HCT116 (cell line): Measurements from ENCODE around the gene OGA. TPM values are rescaled to one million over a fixed set of nuclear protein-coding genes. Genes with fewer than 3 reads are reported as not detected.

Source experiments
- ATAC-seq: fragments of 200-7000 bp; cut with Tn5 transposase; 2 replicates; pipeline ENCODE4 v1.9.1; 2020; ENCODE audit warnings: mild to moderate bottlenecking, moderate library complexity
- BruUV-seq: library from RNA; stranded (reverse); fragments of 400-500 nt; replicated peaks from 2 replicates; lab custom pipeline; 2021; lab: Mats Ljungman, UMichigan
- CTCF ChIA-PET: fragments of 300-600 bp; sonication (Branson Sonifier 250); formaldehyde crosslinking; loops from one replicate; lab custom pipeline; 2021; ENCODE audit warnings: antibody characterized with exemption; lab: Charles Lee
- POLR2A ChIA-PET: fragments of 300-600, 350-600 bp; sonication (Branson Sonifier 250); formaldehyde crosslinking; loops from one replicate; lab custom pipeline; 2021; ENCODE audit warnings: antibody characterized with exemption; lab: Charles Lee
- RAD21 ChIA-PET, 2 experiments: fragments of 300-600 bp; sonication (Branson Sonifier 250); formaldehyde crosslinking; loops; one replicate each; lab custom pipeline; 2023; ENCODE audit warnings: low total read pairs in 2 of 2; ENCODE audit not compliant: uncharacterized antibody in 2 of 2, unreplicated experiment in 2 of 2, low non-redundant PET in 1 of 2; lab: Charles Lee
- DNase-seq: peaks from one replicate; pipeline ENCODE4 v3.0.0-alpha.2; 2010; ENCODE audit warnings: low read depth, low spot score
- H2AFZ ChIP-seq: fragments of 200-600 bp; shearing (Covaris generic), sonication (generic); 2 replicates; pipeline ENCODE4 v1.6.1; 2017; ENCODE audit warnings: low read depth, mixed run types, mixed read lengths, antibody characterized with exemption, low read length; ENCODE audit not compliant: poor library complexity, severe bottlenecking
- H3K27ac ChIP-seq: 2 replicates; pipeline ENCODE4 v1.5.1; 2012; ENCODE audit warnings: low read depth, low read length
- H3K27me3 ChIP-seq: fragments of 200-600 bp; sonication (generic); 2 replicates; pipeline ENCODE4 v1.6.1; 2016; ENCODE audit warnings: mixed run types, low read length, mixed read lengths; ENCODE audit not compliant: insufficient read depth
- H3K36me3 ChIP-seq, 2 experiments: fragments of 200-500 bp in 1 of 2; fragments of 200-600 bp in 1 of 2; sonication (Bioruptor generic) in 1 of 2; sonication (generic) in 1 of 2; 2 replicates each; pipeline versions ENCODE4 v1.5.1 to v1.6.1; 2014 to 2016; ENCODE audit warnings: low read length in 2 of 2, inconsistent platforms in 1 of 2, mixed read lengths in 1 of 2, mixed run types in 1 of 2; ENCODE audit not compliant: insufficient read depth in 2 of 2, control insufficient read depth in 1 of 2
- H3K4me1 ChIP-seq, 2 experiments: fragments of 200-600 bp in 1 of 2; sonication (generic) in 1 of 2; 2 replicates each; pipeline versions ENCODE4 v1.5.1 to v1.6.1; 2012 to 2017; ENCODE audit warnings: low read length in 2 of 2, inconsistent platforms in 1 of 2, mild to moderate bottlenecking in 1 of 2, mixed read lengths in 1 of 2, mixed run types in 1 of 2, moderate library complexity in 1 of 2; ENCODE audit not compliant: insufficient read depth in 2 of 2, control insufficient read depth in 1 of 2
- H3K4me2 ChIP-seq: fragments of 200-600 bp; sonication (generic); 2 replicates; pipeline ENCODE4 v1.6.1; 2017; ENCODE audit warnings: mixed run types, low read length, mixed read lengths
- H3K4me3 ChIP-seq, 2 experiments: fragments of 200-600 bp in 1 of 2; sonication (generic) in 1 of 2; replicated peaks in 1 of 2; 2 replicates each; pipeline ENCODE4 v1.5.1; 2011 to 2016; ENCODE audit warnings: low read length in 2 of 2, control low read depth in 1 of 2, low read depth in 1 of 2, mild to moderate bottlenecking in 1 of 2, mixed read lengths in 1 of 2, mixed run types in 1 of 2
- H3K79me2 ChIP-seq: fragments of 200-600 bp; sonication (generic); 2 replicates; pipeline ENCODE4 v1.6.1; 2017; ENCODE audit warnings: mild to moderate bottlenecking, mixed run types, low read length, moderate library complexity, mixed read lengths; ENCODE audit not compliant: insufficient read depth
- H3K9ac ChIP-seq: fragments of 200-600 bp; sonication (generic); 2 replicates; pipeline ENCODE4 v1.6.1; 2016; ENCODE audit warnings: low read length, mixed read lengths
- H3K9me2 ChIP-seq: fragments of 200-600 bp; sonication (generic), shearing (Covaris generic); 2 replicates; pipeline ENCODE4 v1.6.1; 2017; ENCODE audit warnings: mixed run types, mild to moderate bottlenecking, moderate library complexity; ENCODE audit not compliant: insufficient read depth
- H3K9me3 ChIP-seq, 2 experiments: fragments of 200-500 bp in 1 of 2; fragments of 200-600 bp in 1 of 2; sonication (Bioruptor generic) in 1 of 2; sonication (generic) in 1 of 2; 2 replicates each; pipeline ENCODE4 v1.6.1; 2014 to 2017; ENCODE audit warnings: low read length in 2 of 2, mixed read lengths in 2 of 2, inconsistent platforms in 1 of 2, low read depth in 1 of 2, mild to moderate bottlenecking in 1 of 2, mixed run types in 1 of 2, moderate library complexity in 1 of 2; ENCODE audit not compliant: control insufficient read depth in 1 of 2, insufficient read depth in 1 of 2
- H4K20me1 ChIP-seq: fragments of 200-600 bp; sonication (generic), shearing (Covaris generic); 2 replicates; pipeline ENCODE4 v1.6.1; 2017; ENCODE audit warnings: mixed run types, mild to moderate bottlenecking, moderate library complexity; ENCODE audit not compliant: insufficient read depth
- CTCF ChIP-seq, 3 experiments: fragments of 200-600 bp in 1 of 3; sonication (generic) in 1 of 3; IDR thresholded peaks in 2 of 3; conservative IDR thresholded peaks in 1 of 3; 2 replicates each; pipeline ENCODE4 v1.5.1; 2012 to 2017; ENCODE audit warnings: low read depth in 2 of 3, low read length in 2 of 3, antibody characterized with exemption in 1 of 3, borderline replicate concordance in 1 of 3, control low read depth in 1 of 3, mild to moderate bottlenecking in 1 of 3, mixed read lengths in 1 of 3, mixed run types in 1 of 3, moderate library complexity in 1 of 3; ENCODE audit not compliant: insufficient read depth in 1 of 3
- ELF1 ChIP-seq: IDR thresholded peaks from 2 replicates; pipeline ENCODE4 v1.6.1; 2012; ENCODE audit warnings: low read depth, borderline replicate concordance
- REST ChIP-seq: IDR thresholded peaks from 2 replicates; pipeline ENCODE4 v1.6.1; 2012; ENCODE audit warnings: low read depth
- TCF7L2 ChIP-seq: IDR thresholded peaks from 2 replicates; pipeline ENCODE4 v1.7.0; 2011; ENCODE audit warnings: borderline replicate concordance, inconsistent platforms; ENCODE audit not compliant: insufficient read depth, insufficient read length; ENCODE audit errors: extremely low read depth
- YY1 ChIP-seq: IDR thresholded peaks from 2 replicates; pipeline ENCODE4 v1.6.1; 2011; ENCODE audit warnings: low read length, low read depth, moderate library complexity, mild to moderate bottlenecking; ENCODE audit not compliant: insufficient replicate concordance; ENCODE audit errors: extremely low read depth
- intact Hi-C: fragments of 100-400 bp; cut with micrococcal nuclease; formaldehyde crosslinking; loops from 2 replicates; pipeline ENCODE4 v1.10.0; 2022
- total RNA-seq: library from RNA; stranded (reverse); gene quantifications from one replicate; pipeline ENCODE4 v1.2.1, GENCODE V29; 2021; ENCODE audit not compliant: unreplicated experiment

Gene OGA
- total RNA-seq, 1 experiment from 2014 or later: 127 TPM

- Histone ChIP-seq H3K27ac (no peak overlapping the region), H3K4me1 (no peaks in the 10 kb centered on the region), H2AFZ (no peak overlapping the region)
- TF ChIP-seq CTCF (IDR thresholded peaks at IDR 0.05 in 2 of 3, conservative IDR thresholded peaks at IDR 0.05 in 1 of 3; ENCODE audit: borderline replicate concordance in 1 of 3, insufficient read depth in 1 of 3, low read depth in 2 of 3, low read length in 2 of 3): no peak
- no peak for TF ChIP-seq ELF1
- no peak for TF ChIP-seq REST
- TF ChIP-seq TCF7L2: no peak
- no peak for TF ChIP-seq YY1
- TF ChIP-seq, all 23 proteins: peak for 0
- intact Hi-C loops: no loop called here
- Histone ChIP-seq H3K9me2 (no peaks in the 10 kb centered on the region), H3K36me3 (peaks cover 68 to 78% of the 10 kb centered on the region in 2 experiments), H3K9ac (no peak overlapping the region), H3K79me2 (peaks cover 74% of the 10 kb centered on the region), H4K20me1 (peaks cover 5% of the 10 kb centered on the region; the same call in 1 of the 2 replicates), H3K27me3 (no peaks in the 10 kb centered on the region), H3K9me3 (no peaks in the 10 kb centered on the region), H3K4me3 (no peak overlapping the region), H3K4me2 (no peak overlapping the region)
- RAD21 ChIA-PET: no interaction called here
- DNase-seq (no peak), ATAC-seq (no peak)
- CTCF ChIA-PET: interaction anchor here (1.0 kb wide), 1 partner anchor 12 kb away, joined by 3 read pairs; no protein-coding TSS in a partner anchor
- BruUV-seq: no TSS peak
- POLR2A ChIA-PET: no interaction called here
Observed at GRCh38 chr10:101793526-101793925, 24.7 kb downstream of the OGA start.
